HEK293 (cell line): ENCODE measurements around the gene PER1.

ENCODE experiments used
- RBAK ChIP-seq: fragments of 450-650 bp; formaldehyde crosslinking; IDR thresholded peaks from 2 replicates; pipeline ENCODE4 v1.5.1; 2016; ENCODE audit warnings: missing biosample characterization, missing genetic modification characterization
- ZBTB1 ChIP-seq: fragments of 450-650 bp; formaldehyde crosslinking; IDR thresholded peaks from 2 replicates; pipeline ENCODE4 v1.5.1; 2016; ENCODE audit warnings: missing biosample characterization, missing genetic modification characterization
- ZBTB21 ChIP-seq: fragments of 450-650 bp; formaldehyde crosslinking; IDR thresholded peaks from 2 replicates; pipeline ENCODE4 v1.5.1; 2017; ENCODE audit warnings: missing biosample characterization, missing genetic modification characterization
- ZBTB8A ChIP-seq: fragments of 450-650 bp; formaldehyde crosslinking; IDR thresholded peaks from 2 replicates; pipeline ENCODE4 v1.5.1; 2016; ENCODE audit warnings: missing biosample characterization, missing genetic modification characterization
- ZFHX2 ChIP-seq: fragments of 450-650 bp; formaldehyde crosslinking; conservative IDR thresholded peaks from 2 replicates; pipeline ENCODE4 v1.5.1; 2016; ENCODE audit warnings: missing biosample characterization, missing genetic modification characterization
- ZFP69B ChIP-seq: fragments of 450-650 bp; formaldehyde crosslinking; IDR thresholded peaks from 2 replicates; pipeline ENCODE4 v1.5.1; 2016; ENCODE audit warnings: missing biosample characterization, missing genetic modification characterization
- ZNF292 ChIP-seq: fragments of 450-650 bp; formaldehyde crosslinking; IDR thresholded peaks from 2 replicates; pipeline ENCODE4 v1.5.1; 2016; ENCODE audit warnings: low read depth, missing biosample characterization, missing genetic modification characterization, borderline replicate concordance
- ZNF302 ChIP-seq: fragments of 450-650 bp; formaldehyde crosslinking; IDR thresholded peaks from 2 replicates; pipeline ENCODE4 v1.5.1; 2016; ENCODE audit warnings: missing biosample characterization, missing genetic modification characterization, low read depth
- ZNF544 ChIP-seq: fragments of 450-650 bp; formaldehyde crosslinking; IDR thresholded peaks from 2 replicates; pipeline ENCODE4 v1.5.0; 2017; ENCODE audit warnings: missing biosample characterization, missing genetic modification characterization
- ZNF558 ChIP-seq: fragments of 450-650 bp; formaldehyde crosslinking; IDR thresholded peaks from 2 replicates; pipeline ENCODE4 v1.5.1; 2016; ENCODE audit warnings: missing biosample characterization, missing genetic modification characterization
- TF ChIP-seq, protein P1 (sequence below): fragments of 450-650 bp; formaldehyde crosslinking; IDR thresholded peaks from 2 replicates; pipeline ENCODE4 v1.5.1; 2016; ENCODE audit warnings: missing biosample characterization, missing genetic modification characterization
- TF ChIP-seq, protein P2 (sequence below): sonication (generic); formaldehyde crosslinking; IDR thresholded peaks from 2 replicates; pipeline ENCODE4 v1.8.1; 2022; ENCODE audit warnings: mild to moderate bottlenecking, moderate library complexity, missing genetic modification reagents
- TF ChIP-seq, protein P3 (sequence below): fragments of 450-650 bp; formaldehyde crosslinking; IDR thresholded peaks from 2 replicates; pipeline ENCODE4 v1.5.1; 2016; ENCODE audit warnings: missing biosample characterization, missing genetic modification characterization
- TF ChIP-seq, protein P4 (sequence below): fragments of 450-650 bp; formaldehyde crosslinking; IDR thresholded peaks from 2 replicates; pipeline ENCODE4 v1.5.1; 2016; ENCODE audit warnings: missing biosample characterization, missing genetic modification characterization, borderline replicate concordance

DNA sequence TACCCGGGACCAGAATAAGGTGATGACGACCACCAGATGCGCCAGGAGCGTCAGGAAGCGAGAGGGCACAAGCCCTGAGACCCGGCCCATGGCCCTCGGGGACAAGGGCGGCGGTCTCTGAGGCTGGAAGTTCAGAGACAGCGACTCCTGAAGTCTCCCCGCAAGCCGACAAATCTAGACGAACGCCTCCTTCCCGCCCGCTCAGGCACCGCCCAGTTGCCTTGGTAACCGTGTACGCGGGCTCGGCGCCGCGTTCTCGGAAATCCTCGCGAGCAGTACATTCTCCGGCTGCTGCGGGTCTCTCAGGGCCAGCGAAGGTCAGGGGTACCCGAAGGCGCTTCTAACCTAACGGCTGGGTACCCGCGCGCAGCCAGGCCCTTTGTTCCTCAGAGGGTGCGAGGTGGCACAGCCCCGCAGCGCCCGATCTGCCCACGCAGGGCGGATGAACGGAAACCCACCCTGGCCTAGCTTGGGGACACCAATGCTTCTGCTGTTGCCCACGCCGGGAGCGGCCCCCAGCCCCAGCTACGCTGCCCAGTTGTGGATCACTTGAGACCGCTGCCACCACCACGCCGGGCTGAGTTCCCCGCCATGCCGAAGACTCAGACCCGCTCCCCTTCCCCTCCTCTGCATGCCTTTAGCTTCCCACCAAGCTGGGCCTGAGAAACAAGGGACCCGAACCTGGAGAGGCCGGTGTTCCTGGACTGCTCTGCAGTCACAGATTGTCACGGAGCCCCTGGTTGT, 24.2 kb upstream of the PER1 start, which contains the start of gene TMEM107:
- TF ChIP-seq ZNF558 (no peak), ZFHX2 (tag by site-specific recombination) (peak; percentile 47; the same call in 1 of the 2 replicates), ZNF544 (tag by site-specific recombination) (no peak), ZNF302 (tag by site-specific recombination) (no peak), ZBTB1 (tag by site-specific recombination) (no peak), ZFP69B (no peak), RBAK (tag by site-specific recombination) (no peak), ZBTB21 (tag by site-specific recombination) (peak; percentile 14; the same call in 1 of the 2 replicates), ZBTB8A (tag by site-specific recombination) (peak; percentile 61), ZNF292 (tag by site-specific recombination) (no peak)
- TF ChIP-seq, protein P1, sequence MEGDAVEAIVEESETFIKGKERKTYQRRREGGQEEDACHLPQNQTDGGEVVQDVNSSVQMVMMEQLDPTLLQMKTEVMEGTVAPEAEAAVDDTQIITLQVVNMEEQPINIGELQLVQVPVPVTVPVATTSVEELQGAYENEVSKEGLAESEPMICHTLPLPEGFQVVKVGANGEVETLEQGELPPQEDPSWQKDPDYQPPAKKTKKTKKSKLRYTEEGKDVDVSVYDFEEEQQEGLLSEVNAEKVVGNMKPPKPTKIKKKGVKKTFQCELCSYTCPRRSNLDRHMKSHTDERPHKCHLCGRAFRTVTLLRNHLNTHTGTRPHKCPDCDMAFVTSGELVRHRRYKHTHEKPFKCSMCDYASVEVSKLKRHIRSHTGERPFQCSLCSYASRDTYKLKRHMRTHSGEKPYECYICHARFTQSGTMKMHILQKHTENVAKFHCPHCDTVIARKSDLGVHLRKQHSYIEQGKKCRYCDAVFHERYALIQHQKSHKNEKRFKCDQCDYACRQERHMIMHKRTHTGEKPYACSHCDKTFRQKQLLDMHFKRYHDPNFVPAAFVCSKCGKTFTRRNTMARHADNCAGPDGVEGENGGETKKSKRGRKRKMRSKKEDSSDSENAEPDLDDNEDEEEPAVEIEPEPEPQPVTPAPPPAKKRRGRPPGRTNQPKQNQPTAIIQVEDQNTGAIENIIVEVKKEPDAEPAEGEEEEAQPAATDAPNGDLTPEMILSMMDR (tag by site-specific recombination) = 0 out of 2 replicates have a peak, but pooled peaks have one; percentile 53
- TF ChIP-seq, protein P2, sequence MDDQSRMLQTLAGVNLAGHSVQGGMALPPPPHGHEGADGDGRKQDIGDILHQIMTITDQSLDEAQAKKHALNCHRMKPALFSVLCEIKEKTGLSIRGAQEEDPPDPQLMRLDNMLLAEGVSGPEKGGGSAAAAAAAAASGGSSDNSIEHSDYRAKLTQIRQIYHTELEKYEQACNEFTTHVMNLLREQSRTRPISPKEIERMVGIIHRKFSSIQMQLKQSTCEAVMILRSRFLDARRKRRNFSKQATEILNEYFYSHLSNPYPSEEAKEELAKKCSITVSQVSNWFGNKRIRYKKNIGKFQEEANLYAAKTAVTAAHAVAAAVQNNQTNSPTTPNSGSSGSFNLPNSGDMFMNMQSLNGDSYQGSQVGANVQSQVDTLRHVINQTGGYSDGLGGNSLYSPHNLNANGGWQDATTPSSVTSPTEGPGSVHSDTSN (CRISPR knock-in tag) = no peak
- TF ChIP-seq, protein P3, sequence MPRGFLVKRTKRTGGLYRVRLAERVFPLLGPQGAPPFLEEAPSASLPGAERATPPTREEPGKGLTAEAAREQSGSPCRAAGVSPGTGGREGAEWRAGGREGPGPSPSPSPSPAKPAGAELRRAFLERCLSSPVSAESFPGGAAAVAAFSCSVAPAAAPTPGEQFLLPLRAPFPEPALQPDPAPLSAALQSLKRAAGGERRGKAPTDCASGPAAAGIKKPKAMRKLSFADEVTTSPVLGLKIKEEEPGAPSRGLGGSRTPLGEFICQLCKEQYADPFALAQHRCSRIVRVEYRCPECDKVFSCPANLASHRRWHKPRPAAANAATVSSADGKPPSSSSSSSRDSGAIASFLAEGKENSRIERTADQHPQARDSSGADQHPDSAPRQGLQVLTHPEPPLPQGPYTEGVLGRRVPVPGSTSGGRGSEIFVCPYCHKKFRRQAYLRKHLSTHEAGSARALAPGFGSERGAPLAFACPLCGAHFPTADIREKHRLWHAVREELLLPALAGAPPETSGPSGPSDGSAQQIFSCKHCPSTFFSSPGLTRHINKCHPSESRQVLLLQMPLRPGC (tag by site-specific recombination) = no peak
- TF ChIP-seq, protein P4, sequence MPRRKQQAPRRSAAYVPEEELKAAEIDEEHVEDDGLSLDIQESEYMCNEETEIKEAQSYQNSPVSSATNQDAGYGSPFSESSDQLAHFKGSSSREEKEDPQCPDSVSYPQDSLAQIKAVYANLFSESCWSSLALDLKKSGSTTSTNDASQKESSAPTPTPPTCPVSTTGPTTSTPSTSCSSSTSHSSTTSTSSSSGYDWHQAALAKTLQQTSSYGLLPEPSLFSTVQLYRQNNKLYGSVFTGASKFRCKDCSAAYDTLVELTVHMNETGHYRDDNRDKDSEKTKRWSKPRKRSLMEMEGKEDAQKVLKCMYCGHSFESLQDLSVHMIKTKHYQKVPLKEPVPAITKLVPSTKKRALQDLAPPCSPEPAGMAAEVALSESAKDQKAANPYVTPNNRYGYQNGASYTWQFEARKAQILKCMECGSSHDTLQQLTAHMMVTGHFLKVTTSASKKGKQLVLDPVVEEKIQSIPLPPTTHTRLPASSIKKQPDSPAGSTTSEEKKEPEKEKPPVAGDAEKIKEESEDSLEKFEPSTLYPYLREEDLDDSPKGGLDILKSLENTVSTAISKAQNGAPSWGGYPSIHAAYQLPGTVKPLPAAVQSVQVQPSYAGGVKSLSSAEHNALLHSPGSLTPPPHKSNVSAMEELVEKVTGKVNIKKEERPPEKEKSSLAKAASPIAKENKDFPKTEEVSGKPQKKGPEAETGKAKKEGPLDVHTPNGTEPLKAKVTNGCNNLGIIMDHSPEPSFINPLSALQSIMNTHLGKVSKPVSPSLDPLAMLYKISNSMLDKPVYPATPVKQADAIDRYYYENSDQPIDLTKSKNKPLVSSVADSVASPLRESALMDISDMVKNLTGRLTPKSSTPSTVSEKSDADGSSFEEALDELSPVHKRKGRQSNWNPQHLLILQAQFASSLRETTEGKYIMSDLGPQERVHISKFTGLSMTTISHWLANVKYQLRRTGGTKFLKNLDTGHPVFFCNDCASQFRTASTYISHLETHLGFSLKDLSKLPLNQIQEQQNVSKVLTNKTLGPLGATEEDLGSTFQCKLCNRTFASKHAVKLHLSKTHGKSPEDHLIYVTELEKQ = no peak
